Vagina (tissue), 2 donors: ENCODE measurements around the gene SEPTIN8.

ENCODE experiments used
- POLR2A ChIP-seq, 2 donors: fragments of 450-650 bp; IDR thresholded peaks; one replicate each; pipeline ENCODE4 v1.6.1; 2017; ENCODE audit warnings: antibody characterized with exemption in 2 of 2, mild to moderate bottlenecking in 2 of 2, moderate library complexity in 2 of 2
- POLR2AphosphoS5 ChIP-seq, 2 donors: sonication (generic); formaldehyde crosslinking; IDR thresholded peaks; one replicate each; pipeline ENCODE4 v1.9.0; 2017; ENCODE audit warnings: antibody characterized with exemption in 2 of 2, mild to moderate bottlenecking in 2 of 2, low read depth in 1 of 2; ENCODE audit not compliant: insufficient read depth in 1 of 2
- TF ChIP-seq, protein P1 (sequence below), 3 experiments: fragments of 450-650 bp in 2 of 3; fragments of 200-600 bp in 1 of 3; sonication (generic) in 1 of 3; IDR thresholded peaks; one replicate each; pipeline ENCODE4 v1.5.1; 2017 to 2019; ENCODE audit warnings: antibody characterized with exemption in 3 of 3, mild to moderate bottlenecking in 2 of 3, moderate library complexity in 2 of 3

- TF ChIP-seq, protein P1, sequence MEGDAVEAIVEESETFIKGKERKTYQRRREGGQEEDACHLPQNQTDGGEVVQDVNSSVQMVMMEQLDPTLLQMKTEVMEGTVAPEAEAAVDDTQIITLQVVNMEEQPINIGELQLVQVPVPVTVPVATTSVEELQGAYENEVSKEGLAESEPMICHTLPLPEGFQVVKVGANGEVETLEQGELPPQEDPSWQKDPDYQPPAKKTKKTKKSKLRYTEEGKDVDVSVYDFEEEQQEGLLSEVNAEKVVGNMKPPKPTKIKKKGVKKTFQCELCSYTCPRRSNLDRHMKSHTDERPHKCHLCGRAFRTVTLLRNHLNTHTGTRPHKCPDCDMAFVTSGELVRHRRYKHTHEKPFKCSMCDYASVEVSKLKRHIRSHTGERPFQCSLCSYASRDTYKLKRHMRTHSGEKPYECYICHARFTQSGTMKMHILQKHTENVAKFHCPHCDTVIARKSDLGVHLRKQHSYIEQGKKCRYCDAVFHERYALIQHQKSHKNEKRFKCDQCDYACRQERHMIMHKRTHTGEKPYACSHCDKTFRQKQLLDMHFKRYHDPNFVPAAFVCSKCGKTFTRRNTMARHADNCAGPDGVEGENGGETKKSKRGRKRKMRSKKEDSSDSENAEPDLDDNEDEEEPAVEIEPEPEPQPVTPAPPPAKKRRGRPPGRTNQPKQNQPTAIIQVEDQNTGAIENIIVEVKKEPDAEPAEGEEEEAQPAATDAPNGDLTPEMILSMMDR (IDR thresholded peaks at IDR 0.05), result no peak
- TF ChIP-seq POLR2A (IDR thresholded peaks at IDR 0.05) (no peak), POLR2AphosphoS5 (IDR thresholded peaks at IDR 0.05; ENCODE audit: insufficient read depth in 1 of 2, low read depth in 1 of 2) (no peak)
These were observed 4.0 kb upstream of the SEPTIN8 start for GRCh38 chr5:132781029-132781428.
